Bone marrow (tissue), 2 donors: ENCODE measurements around the gene LEMD2.

Source experiments
- DNase-seq, 2 donors: peaks; one replicate each; lab custom pipeline; 2025; lab: John Stamatoyannopoulos, UW

LEMD2 gene

GRCh38 chr6:33819021-33819420 lies 30.1 kb upstream of the LEMD2 start:
- no peak for DNase-seq

GRCh38 chr6:33818293-33818692 lies 29.4 kb upstream of the LEMD2 start:
- no peak for DNase-seq

GRCh38 chr6:33817489-33817888 lies 28.6 kb upstream of the LEMD2 start:
- no peak for DNase-seq

GRCh38 chr6:33816911-33817310 lies 28.0 kb upstream of the LEMD2 start:
- no peak for DNase-seq

GRCh38 chr6:33815854-33816253 lies 26.9 kb upstream of the LEMD2 start:
- no peak for DNase-seq

- DNase-seq: no peak
Observed at GRCh38 chr6:33813990-33814985, 25.4 kb upstream of the LEMD2 start.

GRCh38 chr6:33813246-33813904 lies 24.4 kb upstream of the LEMD2 start:
- DNase-seq: no peak

- DNase-seq: no peak
Observed at GRCh38 chr6:33812669-33813068, 23.7 kb upstream of the LEMD2 start.

- DNase-seq: no peak
Observed at GRCh38 chr6:33809594-33809993, 20.7 kb upstream of the LEMD2 start.

- DNase-seq: no peak
Observed at GRCh38 chr6:33808641-33809180, 19.8 kb upstream of the LEMD2 start.

- DNase-seq: no peak
Observed at GRCh38 chr6:33807606-33808005, 18.7 kb upstream of the LEMD2 start.

- no peak for DNase-seq
Observed at GRCh38 chr6:33806841-33807240, 17.9 kb upstream of the LEMD2 start.

- no peak for DNase-seq
Observed at GRCh38 chr6:33803571-33804053, 14.7 kb upstream of the LEMD2 start, which contains the start of gene MLN. TSS of gene MLN (minus strand) at chr6:33804003. CDS start at chr6:33801163, 2,840 bp downstream.

GRCh38 chr6:33802186-33802958 lies 13.4 kb upstream of the LEMD2 start:
- DNase-seq: no peak

- no peak for DNase-seq
Observed at GRCh38 chr6:33801611-33802010, 12.7 kb upstream of the LEMD2 start.

- DNase-seq: no peak
Observed at GRCh38 chr6:33800248-33800969, 11.5 kb upstream of the LEMD2 start.

GRCh38 chr6:33799454-33800113 lies 10.7 kb upstream of the LEMD2 start:
- no peak for DNase-seq

GRCh38 chr6:33798343-33798848 lies 9.5 kb upstream of the LEMD2 start:
- DNase-seq: no peak

- no peak for DNase-seq
Observed at GRCh38 chr6:33797626-33798342, 8.9 kb upstream of the LEMD2 start.
